OCI-LY3 (cell line): ENCODE data around the gene LGALSL.

Source experiments
- CTCF ChIP-seq: fragments of 200-600, 300-600 bp; sonication (generic); IDR thresholded peaks from 2 replicates; pipeline ENCODE4 v1.5.1; 2014; ENCODE audit warnings: antibody characterized with exemption, low read length, low read depth
- EZH2phosphoT487 ChIP-seq: fragments of 200-600 bp; shearing (Covaris generic); IDR thresholded peaks from 2 replicates; pipeline ENCODE4 v1.6.1; 2018; ENCODE audit warnings: antibody characterized with exemption, mixed run types, low read depth

- TF ChIP-seq CTCF, result no peak
- TF ChIP-seq EZH2phosphoT487, result no peak
These were observed 30.7 kb upstream of the LGALSL start for GRCh38 chr2:64423303-64423702.
